ENCODE measurements around the gene ARHGAP18. TPM values are rescaled to one million over a fixed set of nuclear protein-coding genes. Genes with fewer than 3 reads are reported as not detected.

The ARHGAP18 gene
- total RNA-seq, 1 donor from 2014 or later: 13.3 TPM

DNA sequence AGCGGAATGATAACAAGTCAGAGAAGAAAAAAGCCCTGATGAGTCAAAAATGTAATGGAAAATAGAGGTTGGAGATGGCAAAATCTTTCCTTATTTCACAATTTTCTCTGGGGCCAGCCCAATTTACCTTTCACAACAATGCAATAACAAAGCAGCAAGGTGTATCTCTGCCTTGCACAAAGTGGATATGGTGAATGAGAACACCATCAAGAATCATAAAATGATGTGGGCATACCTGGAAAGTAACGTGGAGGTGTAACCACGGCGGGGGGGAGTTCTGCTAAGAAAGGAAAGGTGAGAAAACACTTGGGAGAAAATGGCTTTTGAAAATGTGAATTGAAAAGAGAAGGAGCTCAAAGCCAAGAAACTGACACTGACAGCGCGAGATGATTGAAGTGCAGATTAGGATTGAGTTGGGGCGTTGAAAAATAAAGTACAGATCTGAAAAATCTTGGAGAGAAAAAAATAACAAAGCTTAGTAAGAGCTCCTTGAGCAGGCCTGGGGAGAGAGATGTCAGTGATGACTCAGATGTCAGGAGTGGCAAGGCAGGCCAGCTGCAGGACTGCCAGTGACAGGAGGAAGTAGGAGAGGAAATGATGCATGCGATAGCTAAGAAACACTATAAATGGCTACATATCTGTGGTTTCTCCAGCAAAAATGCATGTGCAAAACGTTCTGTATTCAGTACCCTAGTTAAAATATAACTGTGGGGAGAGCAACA is 26.2 kb downstream of the ARHGAP18 start:
- DNase-seq (ENCODE audit: extremely low spot score, unreplicated experiment): no peak
- Mint-ChIP-seq H3K27me3 (ENCODE audit: unreplicated experiment) (no peaks in the 10 kb centered on the region), H3K9me3 (ENCODE audit: unreplicated experiment) (peaks cover 4% of the 10 kb centered on the region), H3K27ac (ENCODE audit: unreplicated experiment) (peak overlapping the region; percentile 94), H3K4me3 (ENCODE audit: unreplicated experiment) (peak overlapping the region; percentile 58), H3K36me3 (ENCODE audit: unreplicated experiment) (peaks cover 2% of the 10 kb centered on the region), H3K4me1 (ENCODE audit: unreplicated experiment) (peaks cover 81% of the 10 kb centered on the region)
- TF ChIP-seq, protein P1, sequence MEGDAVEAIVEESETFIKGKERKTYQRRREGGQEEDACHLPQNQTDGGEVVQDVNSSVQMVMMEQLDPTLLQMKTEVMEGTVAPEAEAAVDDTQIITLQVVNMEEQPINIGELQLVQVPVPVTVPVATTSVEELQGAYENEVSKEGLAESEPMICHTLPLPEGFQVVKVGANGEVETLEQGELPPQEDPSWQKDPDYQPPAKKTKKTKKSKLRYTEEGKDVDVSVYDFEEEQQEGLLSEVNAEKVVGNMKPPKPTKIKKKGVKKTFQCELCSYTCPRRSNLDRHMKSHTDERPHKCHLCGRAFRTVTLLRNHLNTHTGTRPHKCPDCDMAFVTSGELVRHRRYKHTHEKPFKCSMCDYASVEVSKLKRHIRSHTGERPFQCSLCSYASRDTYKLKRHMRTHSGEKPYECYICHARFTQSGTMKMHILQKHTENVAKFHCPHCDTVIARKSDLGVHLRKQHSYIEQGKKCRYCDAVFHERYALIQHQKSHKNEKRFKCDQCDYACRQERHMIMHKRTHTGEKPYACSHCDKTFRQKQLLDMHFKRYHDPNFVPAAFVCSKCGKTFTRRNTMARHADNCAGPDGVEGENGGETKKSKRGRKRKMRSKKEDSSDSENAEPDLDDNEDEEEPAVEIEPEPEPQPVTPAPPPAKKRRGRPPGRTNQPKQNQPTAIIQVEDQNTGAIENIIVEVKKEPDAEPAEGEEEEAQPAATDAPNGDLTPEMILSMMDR (IDR thresholded peaks at IDR 0.05): no peak

DNA sequence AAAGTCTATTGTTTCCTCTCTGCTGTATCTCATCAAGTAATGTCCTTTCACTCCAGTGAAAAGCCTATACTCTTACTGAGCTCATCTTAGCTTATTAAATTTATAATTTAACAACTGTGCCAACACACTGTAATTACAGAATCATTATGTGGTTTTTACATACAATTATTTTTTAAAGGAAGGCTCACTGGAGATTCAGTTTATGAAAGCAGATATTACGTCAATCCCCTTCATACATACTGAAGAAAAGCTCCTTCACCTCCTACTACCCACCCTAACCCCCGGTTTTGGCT is 28.1 kb downstream of the ARHGAP18 start:
- TF ChIP-seq, protein P1 (IDR thresholded peaks at IDR 0.05): no peak
- DNase-seq (ENCODE audit: extremely low spot score, unreplicated experiment): no peak
- Mint-ChIP-seq H3K4me1 (ENCODE audit: unreplicated experiment) (peaks cover 84% of the 10 kb centered on the region), H3K4me3 (ENCODE audit: unreplicated experiment) (no peak overlapping the region), H3K27ac (ENCODE audit: unreplicated experiment) (peak overlapping the region; percentile 86), H3K9me3 (ENCODE audit: unreplicated experiment) (no peaks in the 10 kb centered on the region), H3K27me3 (ENCODE audit: unreplicated experiment) (no peaks in the 10 kb centered on the region), H3K36me3 (ENCODE audit: unreplicated experiment) (no peaks in the 10 kb centered on the region)

DNA sequence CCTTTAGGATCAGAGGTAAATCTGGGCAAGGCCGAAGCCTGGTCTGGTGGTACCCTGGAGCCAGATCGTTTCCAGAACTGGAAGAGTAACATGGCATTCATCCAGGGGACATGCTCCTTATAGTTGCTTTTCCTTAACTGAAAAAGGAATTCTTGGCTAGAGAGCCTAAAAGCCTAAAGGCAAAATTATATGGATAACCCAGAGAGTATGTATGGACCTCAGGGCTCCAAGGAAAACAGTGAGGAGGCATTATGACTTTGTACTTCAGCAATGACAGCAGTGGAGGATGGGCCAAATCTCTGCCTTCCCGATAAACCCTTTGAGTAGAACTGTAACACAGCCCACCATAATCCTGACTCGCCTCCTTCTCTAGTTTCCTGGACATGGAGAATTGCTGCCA is 29.3 kb downstream of the ARHGAP18 start:
- DNase-seq (ENCODE audit: extremely low spot score, unreplicated experiment): no peak
- Mint-ChIP-seq H3K4me3 (ENCODE audit: unreplicated experiment) (no peak overlapping the region), H3K4me1 (ENCODE audit: unreplicated experiment) (peaks cover 81% of the 10 kb centered on the region), H3K9me3 (ENCODE audit: unreplicated experiment) (peaks cover 2% of the 10 kb centered on the region), H3K36me3 (ENCODE audit: unreplicated experiment) (no peaks in the 10 kb centered on the region), H3K27ac (ENCODE audit: unreplicated experiment) (peak overlapping the region; percentile 86), H3K27me3 (ENCODE audit: unreplicated experiment) (no peaks in the 10 kb centered on the region)
- TF ChIP-seq, protein P1 (IDR thresholded peaks at IDR 0.05): no peak

DNA sequence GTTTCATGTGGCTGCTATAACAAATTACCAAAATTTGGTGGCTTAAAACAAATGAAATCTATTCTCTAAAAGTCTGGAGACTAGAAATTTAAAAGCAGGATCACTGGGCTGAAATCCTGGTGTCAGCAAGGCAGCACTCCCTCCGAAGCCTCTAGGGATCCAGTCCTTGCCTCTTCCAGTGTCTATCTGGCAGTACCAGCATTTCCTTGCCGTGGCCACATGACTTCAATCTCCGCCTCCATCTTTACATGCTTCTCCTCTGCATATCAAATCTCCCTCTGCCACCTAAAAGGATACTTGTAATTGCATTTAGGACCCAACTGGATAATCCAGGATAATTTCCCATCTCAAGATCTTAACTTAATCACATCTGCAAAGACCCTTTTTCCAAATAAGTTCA is 30.2 kb downstream of the ARHGAP18 start:
- DNase-seq (ENCODE audit: extremely low spot score, unreplicated experiment): no peak
- H3K36me3 Mint-ChIP-seq (ENCODE audit: unreplicated experiment): no peaks in the 10 kb centered on the region
- H3K4me1 Mint-ChIP-seq (ENCODE audit: unreplicated experiment): peaks cover 80% of the 10 kb centered on the region
- no peaks in the 10 kb centered on the region for H3K27me3 Mint-ChIP-seq (ENCODE audit: unreplicated experiment)
- TF ChIP-seq, protein P1 (IDR thresholded peaks at IDR 0.05): no peak
- peak overlapping the region; percentile 86 for H3K27ac Mint-ChIP-seq (ENCODE audit: unreplicated experiment)
- H3K9me3 Mint-ChIP-seq (ENCODE audit: unreplicated experiment): peaks cover 3% of the 10 kb centered on the region
- peak overlapping the region; percentile 33 for H3K4me3 Mint-ChIP-seq (ENCODE audit: unreplicated experiment)

DNA sequence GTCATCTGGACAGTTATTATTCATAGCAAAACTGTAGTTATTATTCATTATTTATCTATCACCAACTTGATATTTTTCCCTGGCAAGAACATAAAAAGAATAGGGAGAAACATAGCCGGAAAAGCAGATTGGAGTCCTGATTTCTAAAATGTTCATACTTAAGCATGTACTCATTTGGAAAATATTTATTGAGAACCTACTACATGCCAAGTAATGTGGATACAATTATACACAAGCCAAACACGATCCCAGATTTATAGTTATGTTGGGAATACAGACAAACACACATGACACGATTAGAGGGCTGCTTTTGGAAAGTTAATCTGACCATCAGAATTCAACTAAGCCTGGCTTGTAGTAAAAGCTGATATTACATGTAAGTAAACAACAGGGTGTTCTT is 30.7 kb downstream of the ARHGAP18 start:
- TF ChIP-seq, protein P1 (IDR thresholded peaks at IDR 0.05): no peak
- Mint-ChIP-seq H3K9me3 (ENCODE audit: unreplicated experiment) (peaks cover 3% of the 10 kb centered on the region), H3K36me3 (ENCODE audit: unreplicated experiment) (no peaks in the 10 kb centered on the region), H3K4me3 (ENCODE audit: unreplicated experiment) (no peak overlapping the region), H3K4me1 (ENCODE audit: unreplicated experiment) (peaks cover 80% of the 10 kb centered on the region), H3K27ac (ENCODE audit: unreplicated experiment) (peak overlapping the region; percentile 86), H3K27me3 (ENCODE audit: unreplicated experiment) (no peaks in the 10 kb centered on the region)
- no peak for DNase-seq (ENCODE audit: extremely low spot score, unreplicated experiment)
